ENCODE results near the gene OR4D1.

DNA sequence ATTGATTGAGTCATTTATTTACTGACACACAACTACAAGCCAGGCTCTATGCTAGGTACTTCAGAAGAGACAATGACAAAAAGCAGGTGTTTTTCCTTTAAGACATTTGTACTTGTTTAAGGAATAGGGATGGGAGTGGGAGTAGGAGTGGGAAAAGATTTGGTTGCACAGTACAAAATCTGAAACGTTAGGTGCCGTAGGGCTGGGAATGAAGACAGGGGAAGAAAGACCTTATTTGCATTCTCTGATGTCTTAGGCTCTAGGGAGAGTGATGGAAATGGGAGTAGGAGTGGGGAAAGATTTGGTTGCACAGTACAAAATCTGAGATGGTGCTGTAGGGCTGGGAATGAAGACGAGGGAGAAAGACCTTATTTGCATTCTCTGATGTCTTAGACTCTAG, 28.7 kb upstream of the OR4D1 start:
- TF ChIP-seq POLR2A (IDR thresholded peaks at IDR 0.05; ENCODE audit: low read length): no peak
- TF ChIP-seq GATA1 (IDR thresholded peaks at IDR 0.05; ENCODE audit: low read depth, low read length): no peak

Measured in erythroblast (primary cell).